ENCODE data around the gene FCN3. TPM values are rescaled to one million over a fixed set of nuclear protein-coding genes. Genes with fewer than 3 reads are reported as not detected.

Gene FCN3
- total RNA-seq, 3 donors from 2014 or later (not counting 1 experiment from before 2014, with no cell fraction given), result not detected

GRCh38 chr1:27380766-27381733 is 6.4 kb upstream of the FCN3 start:
- Mint-ChIP-seq H3K9me3 (no peaks in the 10 kb centered on the region), H3K27me3 (ENCODE audit: low read depth in 2 of 2) (peaks cover 0 to 5% of the 10 kb centered on the region in 2 donors), H3K27ac (no peak overlapping the region), H3K36me3 (no peaks in the 10 kb centered on the region), H3K4me1 (no peaks in the 10 kb centered on the region), H3K4me3 (no peak overlapping the region)
- no peaks in the 10 kb centered on the region for H3K27me3 ChIP-seq (ENCODE audit: control insufficient read depth, insufficient read depth, low read length)
- no peaks in the 10 kb centered on the region for H3K36me3 ChIP-seq (ENCODE audit: control insufficient read depth, insufficient read depth, low read length)
- 93% methylated on average over 9 of the region's 12 CpGs for WGBS (ENCODE audit: insufficient coverage)
- DNase-seq (no peak), ATAC-seq (no peak)
- H3K27ac ChIP-seq (ENCODE audit: low read length), result no peak overlapping the region
- no peak overlapping the region for H3K4me3 ChIP-seq (ENCODE audit: low read length)
- intact Hi-C loops (cut with micrococcal nuclease), result no loop called here
- H3K9me3 ChIP-seq (ENCODE audit: control insufficient read depth, insufficient read depth, low read length), result no peaks in the 10 kb centered on the region
- H3K4me1 ChIP-seq (ENCODE audit: control insufficient read depth, insufficient read depth, low read length), result no peaks in the 10 kb centered on the region
- TF ChIP-seq CTCF (IDR thresholded peaks at IDR 0.05), result no peak

- DNase-seq (no peak), ATAC-seq (no peak)
- no peaks in the 10 kb centered on the region for H3K4me1 Mint-ChIP-seq
- 95% methylated on average over 4 of the region's 4 CpGs for WGBS (ENCODE audit: insufficient coverage)
- H3K36me3 Mint-ChIP-seq, result no peaks in the 10 kb centered on the region
- H3K9me3 Mint-ChIP-seq, result no peaks in the 10 kb centered on the region
- H3K36me3 ChIP-seq (ENCODE audit: control insufficient read depth, insufficient read depth, low read length), result no peaks in the 10 kb centered on the region
- no peak overlapping the region for H3K4me3 Mint-ChIP-seq
- H3K27me3 Mint-ChIP-seq (ENCODE audit: low read depth in 2 of 2), result peaks cover 0 to 7% of the 10 kb centered on the region in 2 donors
- H3K9me3 ChIP-seq (ENCODE audit: control insufficient read depth, insufficient read depth, low read length), result no peaks in the 10 kb centered on the region
- no peak overlapping the region for H3K4me3 ChIP-seq (ENCODE audit: low read length)
- H3K27ac ChIP-seq (ENCODE audit: low read length), result no peak overlapping the region
- no peak for TF ChIP-seq CTCF (IDR thresholded peaks at IDR 0.05)
- no peak overlapping the region for H3K27ac Mint-ChIP-seq
- intact Hi-C loops (cut with micrococcal nuclease), result no loop called here
- H3K27me3 ChIP-seq (ENCODE audit: control insufficient read depth, insufficient read depth, low read length), result no peaks in the 10 kb centered on the region
- no peaks in the 10 kb centered on the region for H3K4me1 ChIP-seq (ENCODE audit: control insufficient read depth, insufficient read depth, low read length)
Observed at GRCh38 chr1:27380224-27380623, 5.6 kb upstream of the FCN3 start.

GRCh38 chr1:27379564-27380122 is 5.0 kb upstream of the FCN3 start:
- 87% methylated on average over 11 of the region's 11 CpGs for WGBS (ENCODE audit: insufficient coverage)
- DNase-seq (no peak), ATAC-seq (no peak)
- H3K9me3 Mint-ChIP-seq, result no peaks in the 10 kb centered on the region
- no peak overlapping the region for H3K4me3 Mint-ChIP-seq
- Histone ChIP-seq H3K4me3 (ENCODE audit: low read length) (no peak overlapping the region), H3K9me3 (ENCODE audit: control insufficient read depth, insufficient read depth, low read length) (no peaks in the 10 kb centered on the region), H3K4me1 (ENCODE audit: control insufficient read depth, insufficient read depth, low read length) (no peaks in the 10 kb centered on the region), H3K27me3 (ENCODE audit: control insufficient read depth, insufficient read depth, low read length) (no peaks in the 10 kb centered on the region), H3K27ac (ENCODE audit: low read length) (no peak overlapping the region), H3K36me3 (ENCODE audit: control insufficient read depth, insufficient read depth, low read length) (no peaks in the 10 kb centered on the region)
- H3K27me3 Mint-ChIP-seq (ENCODE audit: low read depth in 2 of 2), result peaks cover 0 to 8% of the 10 kb centered on the region in 2 donors
- H3K36me3 Mint-ChIP-seq, result no peaks in the 10 kb centered on the region
- no peaks in the 10 kb centered on the region for H3K4me1 Mint-ChIP-seq
- intact Hi-C loops (cut with micrococcal nuclease), result no loop called here
- H3K27ac Mint-ChIP-seq, result no peak overlapping the region
- no peak for TF ChIP-seq CTCF (IDR thresholded peaks at IDR 0.05)
